SK-N-SH (cell line): ENCODE results near the gene IGF2R. TPM values are rescaled to one million over a fixed set of nuclear protein-coding genes. Genes with fewer than 3 reads are reported as not detected.

Source experiments
- CTCF ChIA-PET: fragments of 300-600, 350-600 bp; formaldehyde crosslinking; extraction: SDS; loops from one replicate; lab custom pipeline; 2021; lab: Yijun Ruan, JAX
- POLR2A ChIA-PET: fragments of 350-600 bp; sonication (Branson Sonifier 250); formaldehyde crosslinking; extraction: SDS; loops from one replicate; lab custom pipeline; 2020; ENCODE audit warnings: antibody characterized with exemption, inconsistent platforms; lab: Yijun Ruan, JAX
- DNase-seq: peaks from one replicate; pipeline ENCODE4 v3.0.0; 2012
- H2AFZ ChIP-seq: fragments of 200-600 bp; sonication (generic); 2 replicates; pipeline ENCODE4 v1.8.1; 2016; ENCODE audit warnings: antibody characterized with exemption, mild to moderate bottlenecking, low read depth
- H3F3A ChIP-seq: fragments of 200-600 bp; sonication (generic); replicated peaks from 2 replicates; pipeline ENCODE3; 2016; ENCODE audit warnings: antibody characterized with exemption, mild to moderate bottlenecking; ENCODE audit not compliant: insufficient read depth
- H3K27ac ChIP-seq, 2 experiments: fragments of 200-500 bp in 1 of 2; fragments of 200-600 bp in 1 of 2; sonication (Bioruptor generic) in 1 of 2; sonication (generic), shearing (Covaris generic) in 1 of 2; 2 replicates each; pipeline versions ENCODE4 v1.5.1 to v1.6.1; 2014 to 2016; ENCODE audit warnings: low read depth in 2 of 2, inconsistent platforms in 1 of 2, low read length in 1 of 2, mild to moderate bottlenecking in 1 of 2, mixed read lengths in 1 of 2
- H3K27me3 ChIP-seq: fragments of 200-600 bp; sonication (generic), shearing (Covaris generic); 2 replicates; pipeline ENCODE4 v1.6.1; 2016; ENCODE audit warnings: mixed run types; ENCODE audit not compliant: insufficient read depth
- H3K36me3 ChIP-seq, 2 experiments: fragments of 200-500 bp in 1 of 2; fragments of 200-600 bp in 1 of 2; sonication (Bioruptor generic) in 1 of 2; sonication (generic) in 1 of 2; replicated peaks in 1 of 2; 2 replicates each; pipeline versions ENCODE3 to v1.5.1; 2014 to 2016; ENCODE audit warnings: low read length in 1 of 2, mild to moderate bottlenecking in 1 of 2; ENCODE audit not compliant: insufficient read depth in 2 of 2, control insufficient read depth in 1 of 2
- H3K4me1 ChIP-seq, 2 experiments: fragments of 200-500 bp in 1 of 2; fragments of 200-600 bp in 1 of 2; sonication (Bioruptor generic) in 1 of 2; sonication (generic), shearing (Covaris generic) in 1 of 2; 2 replicates each; pipeline versions ENCODE4 v1.5.1 to v1.6.1; 2014 to 2016; ENCODE audit warnings: low read depth in 1 of 2, low read length in 1 of 2, mixed run types in 1 of 2; ENCODE audit not compliant: insufficient read depth in 2 of 2, control insufficient read depth in 1 of 2
- H3K4me2 ChIP-seq: fragments of 200-600 bp; sonication (generic), shearing (Covaris generic); 2 replicates; pipeline ENCODE4 v1.6.1; 2017; ENCODE audit warnings: mixed run types
- H3K4me3 ChIP-seq, 2 experiments: fragments of 200-500 bp in 1 of 2; fragments of 200-600 bp in 1 of 2; sonication (Bioruptor generic) in 1 of 2; sonication (generic), shearing (Covaris generic) in 1 of 2; 2 replicates each; pipeline versions ENCODE4 v1.5.1 to v1.8.1; 2014 to 2016; ENCODE audit warnings: low read depth in 2 of 2, inconsistent platforms in 1 of 2, low read length in 1 of 2, mild to moderate bottlenecking in 1 of 2, mixed read lengths in 1 of 2, moderate library complexity in 1 of 2
- H3K79me2 ChIP-seq: fragments of 200-600 bp; sonication (generic); 2 replicates; pipeline ENCODE4 v1.8.1; 2017; ENCODE audit warnings: mild to moderate bottlenecking; ENCODE audit not compliant: insufficient read depth
- H3K9ac ChIP-seq: fragments of 200-600 bp; sonication (generic); 2 replicates; pipeline ENCODE4 v1.6.1; 2017; ENCODE audit warnings: mixed run types
- H3K9me2 ChIP-seq: fragments of 200-600 bp; sonication (generic); 2 replicates; pipeline ENCODE4 v1.6.1; 2017; ENCODE audit warnings: mixed run types
- H3K9me3 ChIP-seq: fragments of 200-600 bp; sonication (generic); 2 replicates; pipeline ENCODE4 v1.6.1; 2017; ENCODE audit warnings: mixed run types, mild to moderate bottlenecking, moderate library complexity
- H4K20me1 ChIP-seq: fragments of 200-600 bp; sonication (generic); 2 replicates; pipeline ENCODE4 v1.6.1; 2017; ENCODE audit warnings: mild to moderate bottlenecking, mixed run types; ENCODE audit not compliant: insufficient read depth
- EZH2phosphoT487 ChIP-seq: fragments of 200-600 bp; sonication (generic); IDR thresholded peaks from 2 replicates; pipeline ENCODE4 v1.6.1; 2017; ENCODE audit warnings: low read depth, mixed run types, mild to moderate bottlenecking, antibody characterized with exemption, moderate library complexity, borderline replicate concordance
- FOSL2 ChIP-seq: IDR thresholded peaks from 2 replicates; pipeline ENCODE4 v1.4.0; 2012; ENCODE audit warnings: low read depth, mild to moderate bottlenecking, moderate library complexity, borderline replicate concordance
- FOXM1 ChIP-seq: IDR thresholded peaks from 2 replicates; pipeline ENCODE4 v1.4.0; 2012; ENCODE audit warnings: low read depth, mild to moderate bottlenecking
- GATA2 ChIP-seq: sonication (generic); formaldehyde crosslinking; IDR thresholded peaks from 2 replicates; pipeline ENCODE4 v1.5.0; 2020; ENCODE audit warnings: mild to moderate bottlenecking, missing genetic modification reagents
- JUND ChIP-seq: IDR thresholded peaks from 2 replicates; pipeline ENCODE4 v1.4.0; 2012
- NFIC ChIP-seq: IDR thresholded peaks from 2 replicates; pipeline ENCODE4 v1.4.0; 2012; ENCODE audit warnings: borderline replicate concordance
- POLR2AphosphoS5 ChIP-seq: IDR thresholded peaks from 2 replicates; pipeline ENCODE4 v1.6.1; 2012; ENCODE audit warnings: low read depth, low read length
- RAD21 ChIP-seq: IDR thresholded peaks from 2 replicates; pipeline ENCODE4 v1.6.1; 2012; ENCODE audit warnings: mild to moderate bottlenecking, low read length
- RFX5 ChIP-seq: IDR thresholded peaks from 2 replicates; pipeline ENCODE4 v1.6.1; 2012; ENCODE audit warnings: mild to moderate bottlenecking, improper control_type of control experiment, low read length
- RXRA ChIP-seq: IDR thresholded peaks from 2 replicates; pipeline ENCODE4 v1.4.0; 2012; ENCODE audit warnings: low read depth, mild to moderate bottlenecking, borderline replicate concordance
- TAF1 ChIP-seq: IDR thresholded peaks from 2 replicates; pipeline ENCODE4 v1.6.1; 2012; ENCODE audit warnings: low read depth, mild to moderate bottlenecking, low read length, moderate library complexity, borderline replicate concordance
- TCF12 ChIP-seq: IDR thresholded peaks from 2 replicates; pipeline ENCODE4 v1.4.0; 2012
- TEAD4 ChIP-seq: IDR thresholded peaks from 2 replicates; pipeline ENCODE4 v1.4.0; 2012; ENCODE audit warnings: mild to moderate bottlenecking, borderline replicate concordance; ENCODE audit not compliant: insufficient read depth
- WGBS: methylation state at CpG from one replicate; pipeline ENCODE4 v1.1.6; 2017; ENCODE audit warnings: low lambda C conversion rate; 5-methylcytosine and 5-hydroxymethylcytosine counted together
- polyA plus RNA-seq, 3 experiments: library from polyadenylated mRNA; depleted of rRNA; stranded (reverse); fragments of >200 nt; gene quantifications; 2 replicates each; pipeline ENCODE4 v1.2.3, GENCODE V29; 2012
- TF ChIP-seq, protein P1 (sequence below): IDR thresholded peaks from 2 replicates; pipeline ENCODE4; 2012
- TF ChIP-seq, protein P2 (sequence below): fragments of 200-600 bp; sonication (generic); IDR thresholded peaks from 2 replicates; pipeline ENCODE4 v1.6.1; 2017; ENCODE audit warnings: antibody characterized with exemption, mild to moderate bottlenecking, moderate library complexity
- TF ChIP-seq, protein P3 (sequence below): fragments of 150-350 bp; IDR thresholded peaks from 2 replicates; pipeline ENCODE4 v1.6.1; 2017; ENCODE audit warnings: antibody characterized with exemption, low read length, low read depth, borderline replicate concordance
- TF ChIP-seq, protein P4 (sequence below): IDR thresholded peaks from 2 replicates; pipeline ENCODE4 v1.4.0; 2012; ENCODE audit warnings: low read depth
- TF ChIP-seq, protein P5 (sequence below): IDR thresholded peaks from 2 replicates; pipeline ENCODE4 v1.4.0; 2012; ENCODE audit warnings: low read depth, borderline replicate concordance
- TF ChIP-seq, protein P6 (sequence below): fragments of 150-350 bp; IDR thresholded peaks from 2 replicates; pipeline ENCODE4 v1.6.1; 2016; ENCODE audit warnings: mild to moderate bottlenecking, low read depth, low read length

Gene IGF2R
- polyA plus RNA-seq, 1 of the 3 experiments (the other 2 are of a cell fraction), result 45.0 TPM

DNA sequence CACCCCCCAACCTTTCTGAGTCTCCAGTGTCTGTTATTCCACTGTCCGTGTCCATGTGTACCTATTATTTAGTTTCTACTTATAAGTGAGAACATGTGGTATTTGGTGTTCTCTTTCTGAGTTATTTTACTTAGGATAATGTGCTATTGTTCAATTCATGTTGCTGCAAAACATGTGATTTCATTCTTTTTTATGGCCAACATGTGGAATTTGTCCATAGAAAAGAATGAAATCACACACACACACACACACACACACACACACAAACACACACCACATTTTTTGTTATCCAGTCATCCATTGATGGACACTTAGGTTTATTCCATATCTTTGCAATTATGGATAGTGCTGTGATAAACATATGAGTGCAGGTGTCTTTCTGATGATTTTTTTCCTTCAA is 23.5 kb downstream of the IGF2R start:
- DNase-seq, result no peak
- H3K36me3 ChIP-seq, result peaks cover 0 to 23% of the 10 kb centered on the region in 2 experiments
- peaks cover 99% of the 10 kb centered on the region for H3K79me2 ChIP-seq
- H3K9ac ChIP-seq, result no peak overlapping the region
- POLR2A ChIA-PET, result no interaction called here
- H3K4me3 ChIP-seq, result no peak overlapping the region
- H2AFZ ChIP-seq, result no peak overlapping the region
- no peaks in the 10 kb centered on the region for H3K27me3 ChIP-seq
- H4K20me1 ChIP-seq, result peaks cover 9% of the 10 kb centered on the region
- no peak for TF ChIP-seq POLR2AphosphoS5
- TF ChIP-seq RFX5, result no peak
- no peak for TF ChIP-seq TCF12
- TF ChIP-seq TEAD4, result no peak
- TF ChIP-seq, protein P1, sequence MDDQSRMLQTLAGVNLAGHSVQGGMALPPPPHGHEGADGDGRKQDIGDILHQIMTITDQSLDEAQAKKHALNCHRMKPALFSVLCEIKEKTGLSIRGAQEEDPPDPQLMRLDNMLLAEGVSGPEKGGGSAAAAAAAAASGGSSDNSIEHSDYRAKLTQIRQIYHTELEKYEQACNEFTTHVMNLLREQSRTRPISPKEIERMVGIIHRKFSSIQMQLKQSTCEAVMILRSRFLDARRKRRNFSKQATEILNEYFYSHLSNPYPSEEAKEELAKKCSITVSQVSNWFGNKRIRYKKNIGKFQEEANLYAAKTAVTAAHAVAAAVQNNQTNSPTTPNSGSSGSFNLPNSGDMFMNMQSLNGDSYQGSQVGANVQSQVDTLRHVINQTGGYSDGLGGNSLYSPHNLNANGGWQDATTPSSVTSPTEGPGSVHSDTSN, result no peak
- TF ChIP-seq, protein P2, sequence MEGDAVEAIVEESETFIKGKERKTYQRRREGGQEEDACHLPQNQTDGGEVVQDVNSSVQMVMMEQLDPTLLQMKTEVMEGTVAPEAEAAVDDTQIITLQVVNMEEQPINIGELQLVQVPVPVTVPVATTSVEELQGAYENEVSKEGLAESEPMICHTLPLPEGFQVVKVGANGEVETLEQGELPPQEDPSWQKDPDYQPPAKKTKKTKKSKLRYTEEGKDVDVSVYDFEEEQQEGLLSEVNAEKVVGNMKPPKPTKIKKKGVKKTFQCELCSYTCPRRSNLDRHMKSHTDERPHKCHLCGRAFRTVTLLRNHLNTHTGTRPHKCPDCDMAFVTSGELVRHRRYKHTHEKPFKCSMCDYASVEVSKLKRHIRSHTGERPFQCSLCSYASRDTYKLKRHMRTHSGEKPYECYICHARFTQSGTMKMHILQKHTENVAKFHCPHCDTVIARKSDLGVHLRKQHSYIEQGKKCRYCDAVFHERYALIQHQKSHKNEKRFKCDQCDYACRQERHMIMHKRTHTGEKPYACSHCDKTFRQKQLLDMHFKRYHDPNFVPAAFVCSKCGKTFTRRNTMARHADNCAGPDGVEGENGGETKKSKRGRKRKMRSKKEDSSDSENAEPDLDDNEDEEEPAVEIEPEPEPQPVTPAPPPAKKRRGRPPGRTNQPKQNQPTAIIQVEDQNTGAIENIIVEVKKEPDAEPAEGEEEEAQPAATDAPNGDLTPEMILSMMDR, result no peak
- TF ChIP-seq NFIC, result no peak
- TF ChIP-seq FOSL2, result no peak
- no peak for TF ChIP-seq EZH2phosphoT487
- TF ChIP-seq GATA2 (CRISPR knock-in tag), result no peak
- TF ChIP-seq JUND, result no peak
- no peak for TF ChIP-seq RAD21
- TF ChIP-seq, protein P3, sequence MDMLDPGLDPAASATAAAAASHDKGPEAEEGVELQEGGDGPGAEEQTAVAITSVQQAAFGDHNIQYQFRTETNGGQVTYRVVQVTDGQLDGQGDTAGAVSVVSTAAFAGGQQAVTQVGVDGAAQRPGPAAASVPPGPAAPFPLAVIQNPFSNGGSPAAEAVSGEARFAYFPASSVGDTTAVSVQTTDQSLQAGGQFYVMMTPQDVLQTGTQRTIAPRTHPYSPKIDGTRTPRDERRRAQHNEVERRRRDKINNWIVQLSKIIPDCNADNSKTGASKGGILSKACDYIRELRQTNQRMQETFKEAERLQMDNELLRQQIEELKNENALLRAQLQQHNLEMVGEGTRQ, result no peak
- TF ChIP-seq, protein P4, sequence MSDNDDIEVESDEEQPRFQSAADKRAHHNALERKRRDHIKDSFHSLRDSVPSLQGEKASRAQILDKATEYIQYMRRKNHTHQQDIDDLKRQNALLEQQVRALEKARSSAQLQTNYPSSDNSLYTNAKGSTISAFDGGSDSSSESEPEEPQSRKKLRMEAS, result no peak
- TF ChIP-seq FOXM1, result no peak
- TF ChIP-seq TAF1, result no peak
- no peak for TF ChIP-seq RXRA
- TF ChIP-seq, protein P5, sequence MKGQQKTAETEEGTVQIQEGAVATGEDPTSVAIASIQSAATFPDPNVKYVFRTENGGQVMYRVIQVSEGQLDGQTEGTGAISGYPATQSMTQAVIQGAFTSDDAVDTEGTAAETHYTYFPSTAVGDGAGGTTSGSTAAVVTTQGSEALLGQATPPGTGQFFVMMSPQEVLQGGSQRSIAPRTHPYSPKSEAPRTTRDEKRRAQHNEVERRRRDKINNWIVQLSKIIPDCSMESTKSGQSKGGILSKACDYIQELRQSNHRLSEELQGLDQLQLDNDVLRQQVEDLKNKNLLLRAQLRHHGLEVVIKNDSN, result no peak
- TF ChIP-seq, protein P6, sequence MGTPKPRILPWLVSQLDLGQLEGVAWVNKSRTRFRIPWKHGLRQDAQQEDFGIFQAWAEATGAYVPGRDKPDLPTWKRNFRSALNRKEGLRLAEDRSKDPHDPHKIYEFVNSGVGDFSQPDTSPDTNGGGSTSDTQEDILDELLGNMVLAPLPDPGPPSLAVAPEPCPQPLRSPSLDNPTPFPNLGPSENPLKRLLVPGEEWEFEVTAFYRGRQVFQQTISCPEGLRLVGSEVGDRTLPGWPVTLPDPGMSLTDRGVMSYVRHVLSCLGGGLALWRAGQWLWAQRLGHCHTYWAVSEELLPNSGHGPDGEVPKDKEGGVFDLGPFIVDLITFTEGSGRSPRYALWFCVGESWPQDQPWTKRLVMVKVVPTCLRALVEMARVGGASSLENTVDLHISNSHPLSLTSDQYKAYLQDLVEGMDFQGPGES, result no peak
- H3K4me2 ChIP-seq, result no peak overlapping the region
- H3K9me3 ChIP-seq, result no peaks in the 10 kb centered on the region
- H3F3A ChIP-seq, result peaks cover 15% of the 10 kb centered on the region
- no peak overlapping the region for H3K27ac ChIP-seq
- H3K4me1 ChIP-seq, result peaks cover 0 to 15% of the 10 kb centered on the region in 2 experiments; a peak in 2 of 4 replicates
- 87% methylated on average over 1 of the region's 1 CpG for WGBS
- CTCF ChIA-PET, result no interaction called here
- no peaks in the 10 kb centered on the region for H3K9me2 ChIP-seq
